IPS-18c (cell line): ENCODE data around the gene RFTN1.

Experiments used
- H3K4me3 ChIP-seq: 2 replicates; pipeline ENCODE4 v1.7.0; 2013; ENCODE audit warnings: low read depth, mild to moderate bottlenecking, low read length, moderate library complexity; ENCODE audit not compliant: insufficient read depth
- H3K9me3 ChIP-seq: one replicate; pipeline ENCODE4 v1.6.1; 2013; ENCODE audit warnings: mild to moderate bottlenecking, low read length, moderate library complexity; ENCODE audit not compliant: control insufficient read depth, insufficient read depth

RFTN1 gene

DNA sequence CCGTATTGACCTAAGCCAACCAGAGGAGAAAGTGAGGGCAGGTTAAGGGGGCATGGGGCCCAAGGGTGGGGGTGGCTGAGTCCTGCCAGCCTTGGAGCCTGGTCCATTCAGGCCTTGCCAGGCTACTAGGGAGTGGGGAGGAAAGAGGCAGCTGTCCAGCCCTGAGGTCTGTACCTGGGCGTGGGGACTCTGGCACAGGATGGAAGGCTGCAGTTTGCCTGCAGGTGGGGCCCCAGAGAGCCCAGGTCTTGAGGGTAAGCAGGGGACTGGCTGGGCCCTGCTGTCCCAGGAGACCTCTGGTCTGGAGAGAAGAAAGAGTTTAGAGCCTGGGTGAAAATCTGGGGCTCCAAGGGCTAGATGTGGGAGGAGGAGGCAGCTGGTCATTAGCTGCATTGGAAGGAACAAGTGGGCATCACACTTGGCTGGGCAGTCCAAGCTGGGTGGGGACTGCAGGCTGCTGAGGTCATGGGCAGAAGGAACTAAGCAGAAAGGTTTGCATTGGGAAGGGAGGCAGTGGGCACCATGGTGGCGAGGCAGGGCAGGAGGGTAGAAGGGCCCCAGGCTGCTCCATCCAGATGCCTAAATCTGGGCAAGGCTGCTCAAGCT lies 140.1 kb downstream of the RFTN1 start:
- Histone ChIP-seq H3K9me3 (peaks cover 1% of the 10 kb centered on the region), H3K4me3 (no peak overlapping the region)

DNA sequence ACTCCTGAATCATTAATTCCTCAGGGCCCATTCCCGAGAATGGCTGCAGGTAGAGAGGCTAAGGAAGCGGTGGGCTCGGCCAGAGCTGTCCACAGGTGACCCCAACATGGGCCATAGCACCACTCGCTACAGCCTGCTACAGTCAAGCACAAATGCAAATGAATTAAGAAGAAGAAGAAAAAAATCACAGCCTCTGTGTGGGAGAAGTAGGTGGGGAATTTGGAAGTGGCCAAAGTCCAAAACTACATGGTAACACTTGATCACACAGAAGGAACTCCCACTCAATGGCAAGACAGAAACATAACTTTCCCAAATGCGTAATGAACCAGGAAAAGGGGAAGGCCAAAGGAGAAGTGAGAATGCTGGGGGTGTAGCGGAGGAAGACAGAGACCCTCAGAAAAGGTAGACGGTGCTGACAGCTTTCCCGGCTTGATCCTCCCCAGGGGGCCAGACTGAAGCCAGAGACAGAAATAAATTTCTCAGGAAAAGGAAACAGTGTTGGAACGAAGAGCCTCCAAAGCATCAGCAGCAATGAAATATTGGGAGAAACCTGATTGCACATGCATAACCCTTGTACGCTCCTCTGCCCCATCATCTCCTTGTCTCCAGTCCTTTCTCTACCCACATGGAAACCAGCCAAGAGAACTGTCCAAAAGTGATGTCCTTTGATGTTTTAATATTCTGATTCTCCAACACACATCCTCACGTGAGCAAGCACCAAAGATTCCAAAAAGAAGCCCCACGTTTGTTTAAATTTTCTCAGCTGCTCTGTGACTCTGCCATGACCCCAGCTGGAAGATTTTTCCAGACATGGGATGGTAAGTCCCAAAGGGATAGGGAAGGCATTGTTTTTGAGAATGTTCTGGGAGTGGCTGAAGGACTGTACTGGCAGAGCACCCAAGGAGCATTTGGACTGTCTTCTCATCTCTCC lies 140.9 kb downstream of the RFTN1 start:
- no peak overlapping the region for H3K4me3 ChIP-seq

DNA sequence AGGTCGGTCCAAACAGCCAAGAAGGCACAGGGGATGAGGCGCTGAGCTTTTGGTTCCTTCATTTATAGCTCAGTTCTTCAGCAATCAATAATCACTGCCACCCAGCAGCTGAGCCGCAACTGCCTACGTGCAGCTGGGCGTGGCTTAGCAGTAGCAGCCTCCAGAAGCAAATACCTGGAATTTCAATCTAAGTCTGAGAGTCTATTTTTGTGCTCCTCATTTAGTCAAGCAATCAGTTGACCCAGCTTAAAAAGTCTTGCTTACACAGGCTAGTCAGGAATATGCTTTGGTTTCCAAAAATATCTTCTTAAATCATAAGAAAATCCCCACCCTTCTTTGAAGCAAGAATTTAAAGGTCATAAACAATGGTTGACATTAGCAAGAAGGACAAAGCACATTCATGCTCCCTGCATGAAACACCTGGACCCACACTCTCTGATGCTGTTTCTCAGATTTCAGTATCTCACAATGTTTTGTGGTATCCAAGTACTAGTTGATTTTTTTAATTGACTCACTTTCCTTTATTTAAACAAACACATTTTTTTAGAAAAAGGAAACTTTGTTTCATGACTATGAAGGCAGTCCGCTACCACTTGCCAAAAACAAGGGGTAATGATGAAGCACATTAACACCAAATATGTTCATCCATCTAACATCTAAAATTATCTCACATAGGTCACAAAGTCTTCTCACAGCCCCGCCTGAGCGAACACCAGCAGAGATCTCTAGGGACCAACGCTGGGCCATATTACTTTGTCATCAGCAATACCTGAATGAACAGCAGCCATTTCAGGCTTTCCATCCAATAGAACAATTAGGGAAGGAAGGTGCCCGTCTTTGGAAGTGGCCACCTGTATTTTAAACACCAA lies 142.4 kb downstream of the RFTN1 start:
- Histone ChIP-seq H3K4me3 (no peak overlapping the region), H3K9me3 (no peaks in the 10 kb centered on the region)

More for the DNA sequence above, 140.9 kb downstream of the RFTN1 start:
- no peaks in the 10 kb centered on the region for H3K9me3 ChIP-seq

DNA sequence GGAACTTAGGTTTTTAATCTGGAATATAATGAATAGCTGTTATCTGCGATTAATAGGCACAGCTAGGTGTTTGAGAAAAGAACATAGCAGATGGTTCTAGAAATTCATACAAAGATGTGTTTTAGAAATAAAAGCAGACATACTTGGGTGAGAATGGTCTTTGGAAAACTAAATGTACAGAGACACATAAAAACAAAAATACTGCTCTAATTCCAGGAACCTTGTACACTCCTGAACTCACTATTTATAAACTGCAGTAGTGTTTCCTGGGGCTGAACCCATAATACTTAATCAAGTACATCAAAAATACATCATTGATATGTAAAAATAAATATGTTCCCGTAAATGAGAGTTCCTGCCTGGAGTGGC lies 143.0 kb downstream of the RFTN1 start:
- Histone ChIP-seq H3K9me3 (no peaks in the 10 kb centered on the region), H3K4me3 (no peak overlapping the region)

DNA sequence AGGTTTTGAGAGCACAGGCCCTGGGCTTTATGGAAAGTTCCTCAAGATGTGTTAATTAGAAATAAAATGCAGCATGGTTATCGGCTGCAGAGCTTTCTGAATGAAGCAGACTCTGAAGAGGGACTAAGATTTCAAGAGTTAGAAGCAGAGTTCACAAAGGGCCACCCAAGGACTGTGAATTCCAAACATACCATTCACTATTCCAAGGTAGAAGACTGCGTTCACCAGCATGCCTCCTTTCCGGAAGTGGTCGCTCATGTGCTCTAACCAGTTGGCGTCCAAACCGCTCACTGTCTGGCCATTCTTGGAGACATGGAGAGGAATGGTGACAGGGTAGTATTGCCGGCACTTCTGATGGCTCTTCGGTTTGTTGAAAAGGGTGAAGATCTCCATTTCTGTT lies 143.6 kb downstream of the RFTN1 start:
- no peaks in the 10 kb centered on the region for H3K9me3 ChIP-seq
- no peak overlapping the region for H3K4me3 ChIP-seq

DNA sequence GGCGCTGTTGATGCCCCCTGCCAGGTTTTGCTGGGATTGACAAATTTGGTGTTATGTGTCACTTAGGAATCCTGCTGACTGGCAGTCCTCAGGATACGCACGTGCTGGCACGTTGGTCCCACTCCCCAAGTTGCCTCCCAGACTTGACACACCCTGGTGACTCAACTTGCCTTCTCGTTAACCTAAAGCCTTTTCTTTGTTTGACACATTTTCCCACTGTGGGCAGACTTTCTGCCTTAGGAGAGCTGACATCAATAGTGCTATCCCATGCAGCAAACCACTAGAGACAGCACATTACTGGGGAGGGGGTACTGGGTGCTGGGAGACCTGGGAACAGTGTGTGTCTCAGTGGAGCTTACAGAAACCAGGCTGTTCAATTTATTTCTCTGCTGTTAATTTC lies 144.2 kb downstream of the RFTN1 start:
- Histone ChIP-seq H3K4me3 (no peak overlapping the region), H3K9me3 (no peaks in the 10 kb centered on the region)

DNA sequence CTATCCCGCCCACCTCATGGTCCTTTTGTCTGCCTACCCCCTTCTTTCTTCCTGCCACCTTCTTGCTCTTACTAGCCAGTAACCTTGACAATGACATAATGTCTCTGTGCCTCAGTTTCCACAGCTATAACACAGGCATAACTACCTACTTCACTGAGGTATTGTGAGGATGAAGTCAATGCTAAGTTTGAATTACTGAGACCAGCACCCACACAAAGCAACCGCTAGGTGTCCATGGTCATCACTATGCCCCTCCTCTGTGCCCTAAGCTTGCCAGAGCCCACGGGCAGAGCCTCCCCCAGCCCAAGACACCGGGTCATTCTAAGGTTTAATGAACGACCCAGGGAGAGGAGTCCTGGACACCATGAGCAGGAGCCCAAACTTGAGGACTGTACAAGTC lies 146.9 kb downstream of the RFTN1 start:
- Histone ChIP-seq H3K9me3 (no peaks in the 10 kb centered on the region), H3K4me3 (no peak overlapping the region)

DNA sequence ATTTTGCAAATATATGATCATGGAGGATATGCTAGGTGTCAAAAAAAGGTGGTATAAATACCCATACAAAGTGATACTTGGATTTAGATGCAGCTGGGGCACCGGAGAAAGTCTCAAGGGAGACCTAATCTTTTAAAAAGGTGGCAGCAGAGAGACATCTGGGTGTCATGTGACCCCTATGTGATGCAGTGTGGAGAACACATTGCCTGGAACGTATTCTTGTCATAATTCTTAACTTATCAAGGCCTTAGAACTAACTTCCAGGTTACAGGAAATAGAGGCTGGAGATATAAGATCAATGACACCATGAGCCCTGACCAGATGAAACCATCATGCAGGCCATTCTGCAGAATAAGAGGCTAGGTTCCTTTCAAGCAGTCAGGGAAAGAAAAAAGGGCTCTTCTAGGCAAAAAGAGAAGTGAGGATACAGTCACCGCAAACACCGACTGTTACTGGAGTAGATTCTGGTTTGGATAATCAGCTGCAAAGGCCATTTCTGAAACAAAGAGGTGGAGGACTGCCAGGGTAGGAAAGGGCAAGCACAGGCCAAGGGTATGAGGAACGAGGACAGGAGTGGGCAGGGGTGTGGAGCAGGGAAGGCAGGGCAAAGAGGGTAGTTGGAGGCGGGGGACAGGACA lies 147.9 kb downstream of the RFTN1 start:
- no peak overlapping the region for H3K4me3 ChIP-seq
- no peaks in the 10 kb centered on the region for H3K9me3 ChIP-seq

DNA sequence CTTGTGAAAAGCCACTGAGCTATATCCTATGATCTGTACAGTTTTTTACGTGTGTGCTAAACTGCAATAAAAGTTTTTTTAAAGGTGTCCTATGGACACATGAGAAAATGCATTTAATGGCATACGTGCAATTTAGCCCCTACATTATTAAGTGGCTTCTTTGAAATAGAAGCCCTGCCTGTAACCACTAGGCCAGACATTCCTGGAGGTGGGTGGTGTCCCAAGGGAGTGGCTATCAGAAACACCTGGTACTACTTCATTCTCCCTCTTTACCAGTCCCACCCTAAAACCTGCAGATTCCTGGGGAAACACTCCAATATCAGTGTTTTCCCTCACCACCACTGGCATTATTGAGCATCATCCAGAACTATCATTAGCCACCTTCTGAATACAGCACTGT lies 148.5 kb downstream of the RFTN1 start:
- Histone ChIP-seq H3K9me3 (no peaks in the 10 kb centered on the region), H3K4me3 (no peak overlapping the region)

DNA sequence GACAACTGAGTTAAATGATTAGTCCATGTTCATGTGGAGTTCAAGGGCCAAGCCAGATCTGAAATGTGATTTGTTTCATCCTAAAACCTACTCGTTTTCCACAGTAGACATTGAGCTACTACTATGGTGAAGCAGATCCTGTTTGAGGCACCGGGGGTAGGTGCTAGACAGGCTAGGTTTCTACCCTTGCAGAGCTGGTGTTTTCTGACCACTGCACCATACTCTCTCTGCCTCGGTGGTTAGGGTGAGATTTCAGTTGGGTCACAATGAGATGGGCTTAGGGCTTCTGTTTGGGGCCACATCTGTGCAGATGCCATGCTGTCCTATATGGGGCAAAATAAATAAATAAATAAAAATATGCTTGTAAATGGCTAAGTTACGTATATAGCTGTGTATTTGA lies 149.2 kb downstream of the RFTN1 start:
- Histone ChIP-seq H3K4me3 (no peak overlapping the region), H3K9me3 (no peaks in the 10 kb centered on the region)

DNA sequence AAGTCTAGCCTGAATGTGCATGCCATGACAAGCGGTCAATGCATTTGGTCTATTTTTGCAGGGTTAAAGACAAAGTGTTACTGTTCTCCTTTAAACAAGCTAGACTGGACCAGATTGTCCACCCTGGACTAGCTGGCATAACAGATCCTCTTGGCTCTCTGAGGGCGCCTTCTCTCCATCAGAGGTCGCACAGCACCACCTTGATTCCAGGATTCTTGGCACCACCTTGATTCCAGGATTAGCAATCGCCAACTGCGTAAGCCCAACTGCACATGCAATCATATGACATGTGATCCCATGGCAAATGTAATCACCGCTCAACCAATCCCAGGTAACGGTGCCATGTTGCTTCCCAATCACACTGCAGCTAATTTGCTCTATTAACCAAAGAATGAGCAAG lies 149.9 kb downstream of the RFTN1 start:
- no peak overlapping the region for H3K4me3 ChIP-seq

DNA sequence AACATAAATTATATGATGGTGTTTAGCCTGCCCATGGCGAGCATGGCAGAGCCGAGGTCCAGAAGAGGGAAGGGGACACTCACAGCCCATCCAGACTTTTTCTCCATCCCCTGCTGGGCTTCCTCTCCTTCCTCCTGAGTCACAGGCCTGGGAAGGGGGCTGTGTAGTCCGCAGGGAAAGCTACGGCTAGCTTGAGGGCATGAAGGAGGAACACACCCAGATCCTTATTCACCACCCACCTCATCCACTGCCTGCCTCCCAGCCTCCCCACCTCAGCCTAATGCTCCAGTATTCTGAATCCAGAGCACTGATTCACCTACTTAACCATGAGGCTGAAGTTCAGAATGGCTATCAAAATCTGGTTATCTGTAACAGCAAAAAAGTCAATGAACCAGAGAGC lies 150.7 kb downstream of the RFTN1 start:
- no peak overlapping the region for H3K4me3 ChIP-seq
- no peaks in the 10 kb centered on the region for H3K9me3 ChIP-seq

More for the DNA sequence above, 149.9 kb downstream of the RFTN1 start:
- no peaks in the 10 kb centered on the region for H3K9me3 ChIP-seq

DNA sequence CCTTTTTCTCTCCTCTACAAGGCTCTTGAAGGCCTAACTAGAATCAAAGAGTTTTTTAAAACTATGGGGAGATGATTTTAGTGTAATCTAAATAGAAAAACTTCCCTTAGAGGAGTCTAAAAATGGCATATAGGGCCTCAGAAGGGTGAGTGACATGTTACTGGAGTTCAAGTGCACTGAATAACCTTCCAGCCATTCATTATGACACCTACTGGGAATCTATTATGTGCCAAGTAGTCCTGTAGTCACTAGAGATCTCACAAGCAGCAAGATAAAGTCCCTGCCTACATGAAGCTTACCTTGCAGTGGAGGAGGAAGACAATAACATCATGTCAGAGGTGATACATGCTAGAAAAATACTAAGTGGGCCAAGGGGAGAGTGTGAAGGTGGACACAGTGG lies 152.4 kb downstream of the RFTN1 start:
- no peak overlapping the region for H3K4me3 ChIP-seq
- H3K9me3 ChIP-seq, result no peaks in the 10 kb centered on the region

DNA sequence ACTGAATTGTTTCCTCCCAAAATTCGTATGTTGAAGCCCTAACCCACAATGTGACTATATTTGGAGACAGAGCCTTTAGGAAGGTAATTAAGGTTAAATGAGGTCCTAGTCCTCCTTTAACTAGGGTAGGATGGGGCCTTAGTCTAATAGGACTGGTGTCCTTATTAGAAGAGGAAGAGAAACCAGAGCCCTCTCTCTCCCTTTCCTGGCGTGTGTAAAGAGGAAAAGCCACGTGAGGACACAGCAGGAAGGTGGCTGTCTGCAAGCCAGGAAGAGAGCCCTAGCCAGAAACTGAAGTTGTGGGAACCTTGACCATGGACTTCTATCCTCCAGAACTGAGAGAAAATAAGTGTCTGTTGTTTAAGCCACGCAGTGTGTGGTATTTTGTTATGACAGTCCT lies 154.2 kb downstream of the RFTN1 start:
- Histone ChIP-seq H3K9me3 (no peaks in the 10 kb centered on the region), H3K4me3 (no peak overlapping the region)

DNA sequence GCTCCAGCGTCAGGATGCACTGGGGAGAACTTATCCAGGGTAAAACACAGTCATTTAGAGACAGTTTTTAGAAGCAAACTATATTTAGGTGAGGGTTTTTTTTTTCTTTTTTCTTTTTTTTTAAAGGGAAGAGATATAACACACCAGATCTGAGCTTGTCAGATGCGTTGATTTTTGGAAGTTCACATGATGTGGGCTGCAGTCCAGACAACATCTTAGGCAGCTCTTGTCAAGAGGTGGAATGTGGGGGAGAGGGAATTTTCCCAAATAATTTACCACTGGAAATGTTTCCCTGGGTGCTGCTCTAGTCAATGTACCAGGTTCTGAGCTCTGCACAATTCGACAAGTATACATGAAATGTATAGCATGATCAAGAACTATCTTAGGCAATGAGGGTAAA lies 155.2 kb downstream of the RFTN1 start:
- H3K4me3 ChIP-seq, result no peak overlapping the region
- no peaks in the 10 kb centered on the region for H3K9me3 ChIP-seq

DNA sequence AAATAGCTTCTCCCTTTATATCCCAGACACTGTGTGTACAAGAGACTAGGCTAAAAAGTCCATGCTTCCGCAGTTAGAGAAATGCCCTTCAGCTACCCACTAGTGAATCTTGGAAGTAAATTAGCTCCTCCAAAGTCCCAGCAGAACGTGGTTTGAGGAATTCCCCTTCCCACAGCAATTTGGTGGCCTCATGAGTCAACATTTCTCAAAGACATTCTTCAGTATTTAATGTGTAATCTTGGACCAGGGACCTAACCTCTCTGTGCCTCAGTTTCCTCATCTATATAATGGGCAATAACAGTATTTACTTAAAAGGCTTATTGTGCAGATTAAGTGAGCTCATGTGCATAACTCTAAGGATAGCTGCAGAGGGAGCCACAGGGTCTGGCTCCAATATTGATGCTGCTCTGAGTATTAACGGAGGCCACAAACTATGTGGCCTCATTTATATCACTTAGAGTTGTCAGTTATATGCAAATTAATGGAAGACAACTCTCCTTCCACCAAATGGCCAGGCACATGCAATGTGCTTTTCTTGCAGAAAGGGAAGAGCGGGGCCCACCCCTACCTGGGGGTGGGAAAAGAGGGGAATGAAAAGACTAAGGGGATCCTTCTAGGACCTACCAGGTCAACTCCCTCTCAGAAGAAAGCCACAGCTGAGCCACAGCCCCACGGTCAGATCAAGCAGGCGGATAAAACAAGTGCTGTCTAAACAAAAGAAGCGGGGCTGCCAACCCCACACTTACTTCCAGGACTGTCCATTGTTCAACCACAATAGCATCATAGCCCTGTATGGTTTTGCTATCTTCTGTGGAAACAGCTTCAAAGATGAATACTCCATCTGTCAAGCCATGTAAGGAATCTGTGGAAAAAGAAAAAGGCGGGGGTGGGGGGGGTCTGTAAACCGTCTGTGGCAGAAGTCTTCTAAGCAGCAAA lies 156.0 kb downstream of the RFTN1 start:
- no peak overlapping the region for H3K4me3 ChIP-seq
- no peaks in the 10 kb centered on the region for H3K9me3 ChIP-seq
